ENCODE measurements around the gene GYS2. TPM values are rescaled to one million over a fixed set of nuclear protein-coding genes. Genes with fewer than 3 reads are reported as not detected.

The GYS2 gene
- total RNA-seq, 1 experiment from 2014 or later = 0.66 TPM

DNA sequence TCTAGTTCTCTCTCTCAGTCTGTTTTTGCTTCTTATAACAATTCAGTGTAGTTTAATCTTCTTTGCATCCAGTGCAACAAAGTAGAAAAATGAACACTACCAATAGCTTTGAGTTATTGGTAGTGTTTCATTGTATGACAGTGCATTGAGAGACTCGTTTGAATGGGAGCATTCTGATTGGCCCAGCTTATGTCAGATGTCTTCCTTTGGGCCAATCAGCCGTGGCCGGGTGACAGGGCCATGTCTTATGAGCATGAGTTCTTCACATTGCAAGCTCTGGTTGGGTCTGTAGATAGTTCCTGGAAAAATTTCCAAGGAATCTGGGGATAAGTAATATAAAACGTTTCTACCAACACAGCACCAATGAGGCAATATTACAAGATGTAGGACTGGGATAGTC, 36.5 kb downstream of the GYS2 start:
- BruUV-seq (replicated peaks) = no TSS peak
- Mint-ChIP-seq H3K27ac (ENCODE audit: unreplicated experiment) (no peak overlapping the region), H3K4me3 (ENCODE audit: unreplicated experiment) (no peak overlapping the region), H3K36me3 (ENCODE audit: insufficient read depth, unreplicated experiment) (no peaks in the 10 kb centered on the region), H3K9me3 (ENCODE audit: unreplicated experiment) (peaks cover 11% of the 10 kb centered on the region), H3K27me3 (ENCODE audit: insufficient read depth, unreplicated experiment) (no peaks in the 10 kb centered on the region), H3K4me1 (ENCODE audit: low read depth, unreplicated experiment) (peaks cover 33% of the 10 kb centered on the region)
- intact Hi-C loops (cut with micrococcal nuclease; ENCODE audit: unreplicated experiment) = loop anchor here (5.0 kb wide), 1 partner anchor 1374 kb away; no protein-coding TSS in a partner anchor
- Histone ChIP-seq H3K9me3 (no peaks in the 10 kb centered on the region), H3K36me3 (ENCODE audit: control insufficient read depth, insufficient read depth, low read length) (no peaks in the 10 kb centered on the region), H3K27me3 (replicated peaks; ENCODE audit: control insufficient read depth, insufficient read depth, low read length) (no peaks in the 10 kb centered on the region), H3K4me3 (ENCODE audit: low read depth, low read length) (no peak overlapping the region), H3K4me1 (peaks cover 26% of the 10 kb centered on the region)
- ChIA-PET POLR2A (no interaction called here), CTCF (no interaction called here)
- no peak for DNase-seq
- TF ChIP-seq, protein P1, sequence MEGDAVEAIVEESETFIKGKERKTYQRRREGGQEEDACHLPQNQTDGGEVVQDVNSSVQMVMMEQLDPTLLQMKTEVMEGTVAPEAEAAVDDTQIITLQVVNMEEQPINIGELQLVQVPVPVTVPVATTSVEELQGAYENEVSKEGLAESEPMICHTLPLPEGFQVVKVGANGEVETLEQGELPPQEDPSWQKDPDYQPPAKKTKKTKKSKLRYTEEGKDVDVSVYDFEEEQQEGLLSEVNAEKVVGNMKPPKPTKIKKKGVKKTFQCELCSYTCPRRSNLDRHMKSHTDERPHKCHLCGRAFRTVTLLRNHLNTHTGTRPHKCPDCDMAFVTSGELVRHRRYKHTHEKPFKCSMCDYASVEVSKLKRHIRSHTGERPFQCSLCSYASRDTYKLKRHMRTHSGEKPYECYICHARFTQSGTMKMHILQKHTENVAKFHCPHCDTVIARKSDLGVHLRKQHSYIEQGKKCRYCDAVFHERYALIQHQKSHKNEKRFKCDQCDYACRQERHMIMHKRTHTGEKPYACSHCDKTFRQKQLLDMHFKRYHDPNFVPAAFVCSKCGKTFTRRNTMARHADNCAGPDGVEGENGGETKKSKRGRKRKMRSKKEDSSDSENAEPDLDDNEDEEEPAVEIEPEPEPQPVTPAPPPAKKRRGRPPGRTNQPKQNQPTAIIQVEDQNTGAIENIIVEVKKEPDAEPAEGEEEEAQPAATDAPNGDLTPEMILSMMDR (IDR thresholded peaks at IDR 0.05; ENCODE audit: insufficient read depth in 1 of 2, low read depth in 1 of 2, low read length in 1 of 2, severe bottlenecking in 1 of 2, unreplicated experiment in 1 of 2) = no peak

- Histone ChIP-seq H3K4me3 (ENCODE audit: low read depth, low read length) (no peak overlapping the region), H3K27me3 (replicated peaks; ENCODE audit: control insufficient read depth, insufficient read depth, low read length) (no peaks in the 10 kb centered on the region), H3K36me3 (ENCODE audit: control insufficient read depth, insufficient read depth, low read length) (no peaks in the 10 kb centered on the region), H3K9me3 (no peaks in the 10 kb centered on the region), H3K4me1 (peaks cover 31% of the 10 kb centered on the region)
- DNase-seq = no peak
- BruUV-seq (replicated peaks) = no TSS peak
- Mint-ChIP-seq H3K27me3 (ENCODE audit: insufficient read depth, unreplicated experiment) (no peaks in the 10 kb centered on the region), H3K4me3 (ENCODE audit: unreplicated experiment) (no peak overlapping the region), H3K9me3 (ENCODE audit: unreplicated experiment) (peaks cover 11% of the 10 kb centered on the region), H3K27ac (ENCODE audit: unreplicated experiment) (no peak overlapping the region), H3K36me3 (ENCODE audit: insufficient read depth, unreplicated experiment) (no peaks in the 10 kb centered on the region), H3K4me1 (ENCODE audit: low read depth, unreplicated experiment) (peaks cover 44% of the 10 kb centered on the region)
- ChIA-PET CTCF (no interaction called here), POLR2A (no interaction called here)
- TF ChIP-seq, protein P1 (IDR thresholded peaks at IDR 0.05; ENCODE audit: insufficient read depth in 1 of 2, low read depth in 1 of 2, low read length in 1 of 2, severe bottlenecking in 1 of 2, unreplicated experiment in 1 of 2) = no peak
- intact Hi-C loops (cut with micrococcal nuclease; ENCODE audit: unreplicated experiment) = loop anchor here (5.0 kb wide), 1 partner anchor 1375 kb away; no protein-coding TSS in a partner anchor
Observed at GRCh38 chr12:21566907-21567394, 37.7 kb downstream of the GYS2 start.

GRCh38 chr12:21566223-21566906, 38.3 kb downstream of the GYS2 start:
- no peak overlapping the region for H3K4me3 Mint-ChIP-seq (ENCODE audit: unreplicated experiment)
- peaks cover 11% of the 10 kb centered on the region for H3K9me3 Mint-ChIP-seq (ENCODE audit: unreplicated experiment)
- POLR2A ChIA-PET = no interaction called here
- intact Hi-C loops (cut with micrococcal nuclease; ENCODE audit: unreplicated experiment) = loop anchor here (5.0 kb wide), 1 partner anchor 1376 kb away; no protein-coding TSS in a partner anchor
- peak in 1 of 2 experiments; percentile 28 for DNase-seq
- peak overlapping the region; percentile 81 for H3K27ac Mint-ChIP-seq (ENCODE audit: unreplicated experiment)
- H3K4me1 Mint-ChIP-seq (ENCODE audit: low read depth, unreplicated experiment) = peaks cover 46% of the 10 kb centered on the region
- no peaks in the 10 kb centered on the region for H3K27me3 ChIP-seq (replicated peaks; ENCODE audit: control insufficient read depth, insufficient read depth, low read length)
- H3K4me3 ChIP-seq (ENCODE audit: low read depth, low read length) = no peak overlapping the region
- no peaks in the 10 kb centered on the region for H3K36me3 Mint-ChIP-seq (ENCODE audit: insufficient read depth, unreplicated experiment)
- peaks cover 31% of the 10 kb centered on the region for H3K4me1 ChIP-seq
- H3K27me3 Mint-ChIP-seq (ENCODE audit: insufficient read depth, unreplicated experiment) = no peaks in the 10 kb centered on the region
- TF ChIP-seq, protein P1 (IDR thresholded peaks at IDR 0.05; ENCODE audit: insufficient read depth in 1 of 2, low read depth in 1 of 2, low read length in 1 of 2, severe bottlenecking in 1 of 2, unreplicated experiment in 1 of 2) = no peak
- H3K9me3 ChIP-seq = no peaks in the 10 kb centered on the region
- no peaks in the 10 kb centered on the region for H3K36me3 ChIP-seq (ENCODE audit: control insufficient read depth, insufficient read depth, low read length)
- CTCF ChIA-PET = no interaction called here
- no TSS peak for BruUV-seq (replicated peaks)

All from Caco-2 (cell line).